Occipital lobe (tissue), 2 donors: ENCODE results near the gene RAB34. TPM values are rescaled to one million over a fixed set of nuclear protein-coding genes. Genes with fewer than 3 reads are reported as not detected.

ENCODE experiments used
- DNase-seq: peaks from one replicate; lab custom pipeline; 2025; lab: John Stamatoyannopoulos, UW
- total RNA-seq: library from RNA; depleted of rRNA; stranded (reverse); fragments of >200 nt; gene quantifications from one replicate; pipeline ENCODE4 v1.2.3, GENCODE V29; 2014

The RAB34 gene, protein sequence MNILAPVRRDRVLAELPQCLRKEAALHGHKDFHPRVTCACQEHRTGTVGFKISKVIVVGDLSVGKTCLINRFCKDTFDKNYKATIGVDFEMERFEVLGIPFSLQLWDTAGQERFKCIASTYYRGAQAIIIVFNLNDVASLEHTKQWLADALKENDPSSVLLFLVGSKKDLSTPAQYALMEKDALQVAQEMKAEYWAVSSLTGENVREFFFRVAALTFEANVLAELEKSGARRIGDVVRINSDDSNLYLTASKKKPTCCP
- 10.6 TPM for total RNA-seq

DNA sequence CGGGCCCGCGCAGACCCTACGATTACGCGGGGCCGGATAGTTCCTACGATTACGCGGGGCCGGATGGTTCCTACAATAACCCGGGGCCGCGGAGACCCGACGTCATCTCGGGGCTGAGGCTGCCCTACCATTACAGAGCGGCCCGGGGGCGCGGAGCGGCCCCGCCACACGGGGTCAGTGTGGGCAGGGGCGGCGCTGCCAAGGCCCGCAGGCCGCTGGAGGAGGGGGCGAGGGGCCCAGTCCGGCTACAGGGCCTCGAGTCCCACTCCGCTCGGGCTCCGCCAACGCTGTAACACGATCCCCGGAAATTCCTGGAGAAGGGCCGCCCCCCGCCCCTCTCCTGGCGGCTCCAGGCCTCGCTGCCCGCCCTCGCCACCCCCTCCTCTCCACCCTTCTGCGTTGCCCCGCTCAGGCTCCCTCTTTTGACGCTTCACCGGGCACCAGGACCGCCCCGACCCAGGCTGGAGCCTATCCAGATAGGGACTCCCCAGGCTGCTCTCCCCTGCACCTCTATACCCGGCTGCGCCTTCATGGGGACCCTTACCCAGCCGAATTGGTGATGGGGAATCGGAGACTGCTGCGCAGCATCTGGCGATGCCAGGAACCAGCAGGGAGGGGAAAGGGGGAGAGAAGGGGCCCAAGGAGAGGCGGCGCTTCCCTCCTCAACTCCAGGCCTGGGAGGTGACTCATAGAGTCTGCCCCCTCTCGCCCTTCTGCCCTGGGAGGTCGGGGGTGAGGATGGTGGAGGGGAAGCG lies at the start of gene RAB34:
TSS of gene RAB34 (minus strand) at position 291 of the 755 bp plus-strand sequence. CDS start 602 bp downstream, outside the sequence.
- no peak for DNase-seq

DNA sequence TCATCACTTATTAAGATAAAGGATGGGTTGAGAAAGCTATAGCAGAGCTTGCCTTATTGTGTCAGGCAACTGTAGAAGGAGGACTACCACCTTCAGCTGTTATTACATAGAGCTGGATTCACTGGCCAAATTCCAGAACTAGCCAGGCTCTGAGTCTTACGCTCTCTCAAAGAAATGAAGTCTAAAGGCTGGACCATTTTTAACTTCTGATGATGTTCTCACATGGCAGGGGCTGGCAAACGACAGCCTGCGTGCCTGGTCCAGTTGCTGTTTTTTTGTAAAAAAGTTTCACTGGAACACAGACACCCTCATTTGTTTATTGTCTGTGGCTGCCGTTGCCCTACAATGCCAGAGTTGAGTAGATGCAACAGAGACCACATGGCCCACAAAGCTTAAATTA lies 47.4 kb upstream of the RAB34 start:
- no peak for DNase-seq

DNA sequence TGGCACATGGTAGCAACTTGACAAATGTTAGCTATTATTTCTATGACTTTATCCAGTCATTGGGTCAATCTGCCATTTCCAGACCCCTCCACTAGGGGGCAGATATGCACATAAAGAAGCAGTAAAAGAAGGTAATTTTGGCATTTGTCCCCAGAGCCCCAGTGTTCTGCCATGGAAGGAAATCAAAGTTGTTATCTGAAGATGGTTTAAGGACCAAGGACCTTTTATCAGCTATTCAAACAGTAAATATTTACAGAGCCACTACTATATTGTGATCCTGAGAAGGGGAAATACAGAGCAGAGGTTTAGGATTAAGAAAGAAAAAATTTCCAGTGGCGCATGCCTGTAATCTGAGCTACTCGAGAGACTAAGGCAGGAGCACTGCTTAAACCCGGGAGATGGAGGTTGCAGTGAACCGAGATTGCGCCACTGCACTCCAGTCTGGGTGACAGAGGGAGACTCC lies 46.2 kb upstream of the RAB34 start:
- peak; percentile 36 for DNase-seq

DNA sequence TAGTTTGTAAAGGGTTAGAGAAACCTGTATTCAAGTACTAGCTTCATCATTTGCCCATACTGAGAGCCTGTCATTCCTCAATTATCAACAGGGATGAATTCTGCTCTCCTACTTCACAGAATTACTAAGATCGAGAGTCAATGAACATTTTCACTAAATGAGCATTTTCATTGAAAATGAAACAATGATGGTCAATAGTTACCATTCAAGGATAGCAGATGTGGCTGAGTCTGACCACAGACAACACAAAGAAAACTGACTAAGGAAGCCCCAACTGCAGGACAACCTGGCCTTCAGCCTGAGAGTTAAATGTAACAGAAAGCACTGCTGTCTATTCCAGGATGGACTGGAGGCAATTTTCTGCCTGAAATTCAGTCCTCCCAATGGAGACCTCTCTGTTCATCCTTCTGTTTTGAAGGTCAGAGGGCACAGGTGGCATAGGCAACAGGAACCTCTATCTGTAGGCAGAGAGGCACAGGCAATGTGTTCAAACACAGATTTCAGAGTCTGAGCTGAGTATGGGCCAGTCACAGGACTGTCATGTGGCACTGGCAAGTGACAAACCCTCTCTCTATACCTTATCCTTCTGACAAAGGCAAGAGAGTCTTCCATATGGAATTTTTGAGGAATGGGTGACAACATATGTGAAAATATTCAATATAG lies 45.6 kb upstream of the RAB34 start:
- DNase-seq = no peak

DNA sequence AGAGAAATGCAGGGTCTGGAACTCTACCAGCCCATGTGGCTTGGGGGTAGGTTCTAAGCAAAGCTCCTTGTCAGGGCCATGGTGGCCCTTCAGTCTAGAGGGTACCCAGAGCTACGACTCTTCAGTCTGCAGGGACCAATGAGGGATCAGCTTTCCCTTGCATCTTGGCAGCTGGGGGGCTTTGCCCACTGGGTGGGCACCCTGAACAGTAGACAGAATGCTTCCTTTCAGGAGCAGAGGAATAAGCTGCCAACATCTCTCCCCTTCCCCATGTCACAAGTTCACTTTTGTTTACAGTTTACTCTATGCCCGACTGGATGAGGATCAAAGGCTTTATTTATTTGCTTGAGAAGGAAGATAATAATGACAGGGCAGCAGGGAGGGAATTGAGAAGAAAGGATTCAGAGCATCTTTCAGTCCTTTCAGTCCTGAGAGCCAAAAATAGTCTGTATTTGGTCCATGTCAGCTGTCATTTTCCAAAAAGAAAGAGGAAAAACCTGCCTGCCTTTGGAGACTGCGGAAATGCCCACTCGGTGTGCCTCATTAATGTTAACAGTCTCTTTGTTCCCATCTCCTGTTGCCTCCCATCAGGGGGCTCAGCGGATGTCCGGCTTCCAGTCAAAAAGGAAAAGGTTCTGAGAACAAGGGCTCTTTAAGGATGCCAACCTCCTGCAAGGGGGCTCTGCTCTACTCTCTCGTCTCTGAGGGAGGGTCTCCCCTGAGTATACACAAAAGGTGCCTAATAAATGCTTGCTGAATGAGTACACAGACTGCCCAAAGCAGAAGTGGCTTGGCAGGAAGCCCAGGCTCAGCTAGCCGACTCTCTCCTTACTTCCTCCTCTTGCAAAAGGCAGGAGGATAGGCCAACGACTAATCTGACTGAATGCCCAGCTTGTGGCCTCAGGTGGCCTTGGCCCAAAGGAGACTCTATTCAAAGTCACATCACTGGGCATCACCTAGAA lies 43.2 kb upstream of the RAB34 start:
- peak; percentile 37 for DNase-seq

DNA sequence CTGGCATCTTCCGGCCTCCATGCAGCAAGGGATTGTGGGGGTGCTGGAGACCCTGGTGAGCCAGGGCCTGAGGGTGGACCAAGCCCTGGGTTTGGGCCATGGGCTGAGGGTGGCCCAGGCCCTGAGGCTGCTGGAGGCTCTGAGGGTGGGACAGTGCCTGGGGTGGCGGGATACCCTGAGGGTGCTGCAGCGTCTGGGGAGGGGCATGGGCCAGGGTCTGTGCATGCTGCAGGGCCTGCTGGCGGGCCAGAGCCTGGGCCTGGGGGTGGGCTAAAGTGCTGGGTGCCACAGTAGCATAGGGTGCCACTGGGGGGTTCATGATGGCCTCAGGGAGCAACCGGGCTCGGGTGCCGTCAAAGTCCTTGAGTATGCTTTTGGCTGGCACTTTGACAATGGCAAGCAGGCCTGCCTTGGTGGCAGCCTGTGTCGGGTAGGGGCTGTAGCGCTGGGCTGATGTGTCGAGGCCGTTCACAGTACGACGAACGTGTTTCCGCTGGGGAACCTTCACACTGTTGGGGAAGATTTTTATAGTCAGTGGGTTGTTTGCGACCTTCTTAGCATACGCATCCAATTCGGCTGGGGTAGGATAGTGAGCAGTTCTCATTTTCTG lies 41.7 kb upstream of the RAB34 start:
- no peak for DNase-seq

DNA sequence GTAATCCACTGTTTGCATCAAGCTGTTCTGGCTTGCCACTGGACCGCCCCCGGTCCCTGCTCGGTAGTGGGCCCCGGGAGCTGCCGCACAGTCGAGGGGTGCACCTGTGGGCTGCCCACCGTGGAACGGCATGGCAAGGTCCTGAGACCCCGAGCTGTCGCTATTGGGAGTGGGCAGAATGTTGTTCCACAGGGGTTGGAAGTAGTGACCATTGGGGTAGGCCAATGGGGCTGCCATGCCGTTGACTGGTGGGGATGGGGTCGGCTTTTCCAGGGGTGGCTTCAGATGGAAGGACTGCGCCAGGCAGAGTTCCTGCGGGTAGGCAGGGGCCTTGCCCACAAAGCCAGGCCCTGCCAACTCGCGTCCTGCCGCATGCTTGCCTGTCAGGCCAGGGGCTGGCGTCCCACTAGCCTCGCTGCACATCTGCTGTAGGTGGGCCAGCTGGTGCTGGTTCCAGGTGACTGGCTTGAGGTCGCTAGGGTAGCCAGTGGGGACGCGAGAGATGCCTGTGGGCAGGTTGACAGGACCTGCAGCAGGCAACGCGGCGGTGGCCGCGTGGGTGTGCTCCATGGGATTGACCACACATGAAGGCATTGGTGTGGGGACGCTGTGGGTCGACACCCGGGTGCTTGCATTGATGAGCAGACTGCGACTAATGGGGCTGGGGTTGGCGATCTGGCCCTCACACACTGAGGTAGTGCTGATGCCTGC lies 40.9 kb upstream of the RAB34 start:
- DNase-seq = no peak

DNA sequence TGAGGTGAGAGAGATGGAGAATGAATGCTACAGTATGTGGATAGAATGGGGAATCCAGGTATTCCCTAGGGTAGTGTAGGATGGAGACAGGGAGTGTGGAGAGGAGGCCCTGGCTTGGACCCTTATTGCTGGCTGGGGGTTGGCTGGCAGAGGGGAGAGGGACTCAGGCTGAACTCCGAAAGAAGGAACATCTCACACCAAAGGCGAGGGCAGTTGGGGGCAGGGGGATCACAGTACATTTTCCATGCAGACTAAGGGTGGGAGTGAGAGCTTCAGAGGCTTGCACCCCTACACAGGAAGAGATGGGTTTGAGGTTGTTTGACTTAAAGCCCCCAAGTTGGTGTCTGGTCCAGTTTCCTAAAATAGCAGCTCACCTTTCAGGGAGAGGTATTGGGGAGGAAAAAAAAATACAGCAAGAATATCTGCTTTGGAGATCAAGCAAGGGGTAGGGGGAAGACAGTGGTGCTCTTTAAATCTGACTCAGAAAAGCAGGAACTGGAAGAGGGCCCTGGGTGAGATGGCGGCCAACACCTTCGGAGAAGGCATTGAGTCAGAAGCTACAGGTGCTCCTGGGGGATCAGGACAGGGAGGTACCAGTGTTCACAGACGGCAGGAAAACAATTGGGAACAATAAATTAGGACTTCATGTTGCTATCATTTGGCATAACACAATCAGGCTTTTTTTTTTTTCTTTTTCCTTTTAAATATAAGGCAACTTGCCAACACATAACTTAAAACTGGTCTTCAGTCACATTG lies 38.6 kb upstream of the RAB34 start:
- no peak for DNase-seq

DNA sequence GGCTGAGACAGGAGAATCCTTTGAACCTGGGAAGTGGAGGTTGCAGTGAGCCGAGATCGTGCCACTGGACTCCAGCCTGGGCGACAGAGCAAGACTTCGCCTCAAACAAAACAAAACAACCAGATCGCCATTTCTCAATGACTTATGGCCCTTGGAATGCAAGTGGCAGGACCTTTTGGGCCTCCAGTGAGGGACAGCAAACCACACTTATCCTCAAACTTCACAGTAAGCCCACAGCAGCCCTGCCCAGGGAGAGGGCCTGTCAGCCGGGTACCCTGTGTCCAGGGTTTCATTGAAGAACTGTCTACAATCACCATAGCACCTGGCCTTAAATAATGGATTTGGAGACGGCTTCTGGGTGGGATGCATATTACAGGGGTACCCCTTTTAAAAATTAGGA lies 37.8 kb upstream of the RAB34 start:
- no peak for DNase-seq

DNA sequence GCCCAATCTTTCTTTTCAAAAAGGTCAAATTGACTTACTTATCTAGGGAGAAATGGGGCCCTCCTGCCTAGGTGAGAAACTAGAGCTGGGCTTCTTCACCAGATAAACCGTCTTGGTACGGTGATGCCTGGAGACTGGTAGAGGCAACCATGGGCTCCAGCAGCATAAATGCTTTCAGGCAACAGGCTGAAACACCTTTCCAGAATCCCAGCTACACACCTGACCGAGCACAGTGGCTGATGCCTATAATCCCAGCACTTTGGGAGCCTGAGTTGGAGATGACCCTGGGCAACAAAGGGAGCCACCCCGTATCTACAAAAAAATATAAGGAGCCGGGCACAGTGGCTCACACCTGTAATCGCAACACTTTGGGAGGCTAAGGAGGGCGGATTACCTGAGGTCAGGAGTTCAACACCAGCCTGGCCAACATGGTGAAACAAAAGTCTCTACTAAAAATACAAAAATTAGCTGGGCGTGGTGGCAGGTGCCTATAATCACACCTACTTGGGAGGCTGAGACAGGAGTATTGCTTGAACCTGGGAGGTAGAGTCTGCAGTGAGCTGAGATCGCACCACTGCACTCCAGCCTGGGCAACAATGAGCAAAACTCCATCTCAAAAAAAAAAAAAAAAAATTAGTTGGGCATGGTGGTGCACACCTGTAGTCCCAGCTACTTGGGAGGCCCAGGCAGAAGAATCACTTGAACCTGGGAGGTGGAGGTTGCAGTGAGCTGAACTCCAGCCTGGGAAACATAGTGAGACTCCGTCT lies 34.1 kb upstream of the RAB34 start:
- DNase-seq = no peak

DNA sequence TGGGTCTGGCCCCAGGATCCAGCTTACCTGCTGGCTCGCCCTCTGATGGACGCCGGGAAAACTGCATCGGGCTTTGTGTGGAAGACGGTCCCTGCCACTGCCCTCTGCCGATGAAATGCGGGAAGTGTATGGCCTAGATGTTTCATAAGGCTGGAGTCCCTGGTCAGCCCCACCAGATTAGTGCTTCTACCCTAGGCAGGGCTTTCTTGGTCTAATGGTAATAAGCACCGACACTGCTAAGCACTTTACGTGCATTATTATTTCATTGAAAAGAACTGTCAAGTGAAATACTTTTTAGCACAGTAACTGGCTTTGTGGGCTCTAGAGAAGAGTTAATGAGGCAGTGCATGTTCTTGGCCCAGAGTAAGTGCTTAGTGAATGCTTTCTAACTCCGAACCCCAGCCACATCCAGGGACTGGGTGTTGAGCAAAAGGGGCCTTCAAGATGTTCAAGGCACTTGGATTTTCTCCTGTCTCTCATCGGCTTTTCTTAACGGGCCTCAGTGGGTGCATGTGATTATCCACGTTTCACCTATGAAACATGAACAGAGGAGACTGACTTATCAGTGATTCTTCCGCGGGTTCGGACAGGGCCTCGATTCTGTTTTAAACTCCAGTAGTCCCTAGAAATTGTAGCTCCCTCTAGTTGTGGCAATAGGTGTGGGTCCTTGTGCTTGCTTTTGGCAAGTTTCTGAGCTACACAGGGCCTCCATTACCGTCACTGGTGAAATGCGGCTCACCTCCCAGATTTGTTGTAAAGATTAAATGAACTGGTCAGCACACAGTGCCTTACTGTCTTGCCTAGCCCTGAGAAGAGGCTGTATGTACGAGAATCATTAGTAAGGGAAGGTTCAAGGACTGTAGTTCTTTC lies 32.7 kb upstream of the RAB34 start:
- DNase-seq = peak; percentile 82

DNA sequence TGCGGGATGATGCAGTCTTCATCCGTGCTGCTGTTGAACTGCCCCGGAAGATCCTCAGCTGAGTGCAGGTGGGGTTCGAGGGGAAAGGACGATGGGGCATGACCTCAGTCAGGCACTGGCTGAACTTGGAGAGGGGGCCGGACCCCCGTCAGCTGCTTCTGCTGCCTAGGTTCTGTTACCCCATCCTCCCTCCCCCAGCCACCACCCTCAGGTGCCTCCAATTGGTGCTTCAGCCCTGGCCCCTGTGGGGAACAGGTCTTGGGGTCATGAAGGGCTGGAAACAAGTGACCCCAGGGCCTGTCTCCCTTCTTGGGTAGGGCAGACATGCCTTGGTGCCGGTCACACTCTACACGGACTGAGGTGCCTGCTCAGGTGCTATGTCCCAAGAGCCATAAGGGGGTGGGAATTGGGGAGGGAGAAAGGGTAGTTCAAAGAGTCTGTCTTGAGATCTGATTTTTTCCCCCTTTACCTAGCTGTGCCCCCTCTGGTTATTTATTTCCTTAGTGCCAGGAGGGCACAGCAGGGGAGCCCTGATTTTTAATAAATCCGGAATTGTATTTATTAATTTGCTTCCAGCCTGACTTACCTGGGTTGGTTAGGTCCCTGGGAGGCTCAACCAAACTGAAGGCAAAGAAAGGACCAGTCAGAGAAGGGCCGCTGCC lies 32.0 kb upstream of the RAB34 start:
- DNase-seq = no peak

DNA sequence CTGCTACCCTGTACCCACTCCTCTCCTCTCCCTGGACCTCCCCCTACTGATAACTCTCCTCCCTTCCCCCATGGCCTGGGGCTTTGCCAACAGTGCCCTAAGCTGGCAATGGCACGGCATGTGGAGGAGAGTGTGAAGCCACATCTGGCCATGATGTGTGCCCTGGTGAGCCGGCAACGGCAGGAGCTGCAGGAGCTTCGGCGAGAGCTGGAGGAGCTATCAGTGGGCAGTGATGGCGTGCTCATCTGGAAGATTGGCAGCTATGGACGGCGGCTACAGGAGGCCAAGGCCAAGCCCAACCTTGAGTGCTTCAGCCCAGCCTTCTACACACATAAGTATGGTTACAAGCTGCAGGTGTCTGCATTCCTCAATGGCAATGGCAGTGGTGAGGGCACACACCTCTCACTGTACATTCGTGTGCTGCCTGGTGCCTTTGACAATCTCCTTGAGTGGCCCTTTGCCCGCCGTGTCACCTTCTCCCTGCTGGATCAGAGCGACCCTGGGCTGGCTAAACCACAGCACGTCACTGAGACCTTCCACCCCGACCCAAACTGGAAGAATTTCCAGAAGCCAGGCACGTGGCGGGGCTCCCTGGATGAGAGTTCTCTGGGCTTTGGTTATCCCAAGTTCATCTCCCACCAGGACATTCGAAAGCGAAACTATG lies 31.3 kb upstream of the RAB34 start:
- DNase-seq = no peak

DNA sequence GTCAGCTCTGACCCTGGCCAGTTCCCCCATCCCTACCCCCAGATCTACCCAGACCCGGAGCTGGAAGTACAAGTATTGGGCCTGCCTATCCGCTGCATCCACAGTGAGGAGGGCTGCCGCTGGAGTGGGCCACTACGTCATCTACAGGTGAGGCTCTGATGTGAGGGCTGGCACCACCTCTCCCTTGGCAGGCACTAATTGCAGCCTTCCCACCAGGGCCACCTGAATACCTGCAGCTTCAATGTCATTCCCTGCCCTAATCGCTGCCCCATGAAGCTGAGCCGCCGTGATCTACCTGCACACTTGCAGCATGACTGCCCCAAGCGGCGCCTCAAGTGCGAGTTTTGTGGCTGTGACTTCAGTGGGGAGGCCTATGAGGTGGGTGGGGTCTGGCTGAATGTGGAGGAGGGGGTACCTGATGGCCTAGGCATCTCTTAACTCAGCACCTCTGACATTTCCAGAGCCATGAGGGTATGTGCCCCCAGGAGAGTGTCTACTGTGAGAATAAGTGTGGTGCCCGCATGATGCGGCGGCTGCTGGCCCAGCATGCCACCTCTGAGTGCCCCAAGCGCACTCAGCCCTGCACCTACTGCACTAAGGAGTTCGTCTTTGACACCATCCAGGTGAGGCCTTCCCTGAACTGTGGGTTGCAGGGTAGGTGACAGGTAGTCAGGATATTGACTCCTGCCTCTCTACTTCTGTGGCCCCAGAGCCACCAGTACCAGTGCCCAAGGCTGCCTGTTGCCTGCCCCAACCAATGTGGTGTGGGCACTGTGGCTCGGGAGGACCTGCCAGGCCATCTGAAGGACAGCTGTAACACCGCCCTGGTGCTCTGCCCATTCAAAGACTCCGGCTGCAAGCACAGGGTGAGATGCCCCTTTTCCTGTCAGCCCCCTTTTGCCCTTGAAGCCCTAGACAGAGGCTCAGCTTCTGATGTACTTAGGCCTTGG lies 30.4 kb upstream of the RAB34 start:
- no peak for DNase-seq

DNA sequence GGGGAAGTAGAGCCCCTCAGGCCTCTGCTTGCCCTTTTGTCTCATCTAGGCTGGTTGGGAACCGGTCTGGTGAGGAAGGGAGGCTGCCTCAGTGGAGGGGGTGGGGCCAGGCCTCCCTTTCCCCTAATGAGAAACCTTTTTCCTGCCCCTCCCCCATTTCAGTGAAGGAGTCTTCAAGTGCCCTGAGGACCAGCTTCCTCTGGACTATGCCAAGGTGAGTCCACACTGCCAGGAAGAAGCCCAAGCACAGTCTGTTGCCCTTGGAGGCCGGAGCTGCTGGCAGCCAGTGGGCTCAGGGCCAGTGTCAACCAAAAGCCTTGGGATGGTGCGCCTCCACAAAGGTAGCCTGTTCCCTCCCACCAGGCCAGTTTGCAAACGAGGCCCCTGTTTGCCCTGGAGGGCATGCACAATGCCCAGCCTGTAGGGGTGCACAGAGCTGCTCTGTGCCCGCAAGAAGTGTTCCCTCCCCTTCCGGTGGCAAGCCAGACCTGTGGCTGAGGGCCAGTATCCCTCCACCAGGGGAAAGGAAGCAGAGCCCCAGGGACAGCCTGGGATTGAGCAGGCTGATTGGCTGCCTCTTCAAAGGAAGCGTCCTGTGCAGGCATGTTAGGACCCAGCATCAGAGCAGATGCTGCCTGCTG lies 29.5 kb upstream of the RAB34 start:
- peak; percentile 23 for DNase-seq
